Neural cell (in vitro differentiated cells): ENCODE data around the gene SPATS2L.

Experiments used
- CTCF ChIP-seq: fragments of 450-650 bp; IDR thresholded peaks from 2 replicates; pipeline ENCODE4 v1.5.1; 2014; ENCODE audit warnings: antibody characterized with exemption, mild to moderate bottlenecking, moderate library complexity; ENCODE audit not compliant: poor library complexity, severe bottlenecking
- EP300 ChIP-seq: fragments of 450-650 bp; conservative IDR thresholded peaks from 2 replicates; pipeline ENCODE4 v1.6.1; 2014; ENCODE audit warnings: antibody characterized with exemption, mild to moderate bottlenecking, moderate library complexity; ENCODE audit not compliant: poor library complexity, severe bottlenecking
- POLR2AphosphoS5 ChIP-seq: IDR thresholded peaks from 2 replicates; pipeline ENCODE4 v1.6.1; 2012

DNA sequence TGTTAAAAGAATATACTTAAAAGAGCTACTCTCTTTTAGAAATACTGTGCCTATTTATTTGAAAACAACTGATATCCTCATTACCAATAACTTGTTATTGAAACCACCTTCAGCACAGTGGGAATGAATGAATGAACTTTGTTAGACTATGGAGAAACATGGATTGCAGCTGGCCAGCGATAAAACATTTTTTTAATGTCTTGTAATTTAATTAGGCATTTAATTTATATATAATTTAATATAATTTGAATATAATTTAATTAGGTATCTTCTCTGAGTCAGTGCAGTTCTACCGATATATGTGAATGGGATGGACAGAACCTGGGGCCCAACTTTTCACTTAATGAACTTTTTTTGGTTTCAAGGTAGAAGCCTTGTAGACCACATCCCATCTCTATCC is 109.0 kb downstream of the SPATS2L start:
- TF ChIP-seq EP300: no peak
- no peak for TF ChIP-seq CTCF
- TF ChIP-seq POLR2AphosphoS5: no peak
